ENCODE data around the gene LURAP1L.

The LURAP1L gene

DNA sequence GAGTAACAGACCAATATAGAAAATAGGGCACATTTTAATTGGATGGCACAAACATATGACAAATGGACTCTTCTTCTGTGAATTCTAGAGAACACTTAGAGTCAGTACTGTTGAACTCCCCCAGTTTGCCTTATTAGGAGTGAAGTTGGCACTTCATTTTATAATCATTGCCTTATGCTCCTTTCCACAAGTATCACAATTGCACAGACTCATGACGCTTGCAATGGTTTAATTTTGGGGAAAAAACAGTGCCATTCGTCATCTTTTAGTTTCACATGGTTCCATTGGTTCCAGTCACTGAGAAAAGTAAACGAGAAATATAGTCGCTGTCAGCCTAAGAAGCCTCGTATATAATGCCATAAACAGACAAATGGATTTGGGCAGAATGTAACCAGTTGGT, 71.2 kb downstream of the LURAP1L start:
- FAIRE-seq (no peak), DNase-seq (ENCODE audit: insufficient read length, low spot score) (no peak)
- TF ChIP-seq PAX5 (IDR thresholded peaks at IDR 0.05; ENCODE audit: insufficient read depth, low read length, severe bottlenecking): no peak
- TF ChIP-seq POLR2A (IDR thresholded peaks at IDR 0.05; ENCODE audit: low read depth, low read length): no peak
- TF ChIP-seq TAF1 (IDR thresholded peaks at IDR 0.05; ENCODE audit: low read depth, low read length): no peak
- no peak for TF ChIP-seq POLR2AphosphoS5 (IDR thresholded peaks at IDR 0.05; ENCODE audit: low read depth, low read length)
- no peak for TF ChIP-seq SPI1 (IDR thresholded peaks at IDR 0.05; ENCODE audit: low read depth, low read length)
- no peak for TF ChIP-seq POU2F2 (IDR thresholded peaks at IDR 0.05; ENCODE audit: low read depth, low read length)

GRCh38 chr9:12847561-12847960, 72.7 kb downstream of the LURAP1L start:
- no peak for TF ChIP-seq PAX5 (IDR thresholded peaks at IDR 0.05; ENCODE audit: insufficient read depth, low read length, severe bottlenecking)
- TF ChIP-seq SPI1 (IDR thresholded peaks at IDR 0.05; ENCODE audit: low read depth, low read length): no peak
- no peak for TF ChIP-seq POLR2A (IDR thresholded peaks at IDR 0.05; ENCODE audit: low read depth, low read length)
- TF ChIP-seq POLR2AphosphoS5 (IDR thresholded peaks at IDR 0.05; ENCODE audit: low read depth, low read length): no peak
- no peak for TF ChIP-seq TAF1 (IDR thresholded peaks at IDR 0.05; ENCODE audit: low read depth, low read length)
- TF ChIP-seq POU2F2 (IDR thresholded peaks at IDR 0.05; ENCODE audit: low read depth, low read length): no peak
- no peak for DNase-seq (ENCODE audit: insufficient read length, low spot score)
- no peak for FAIRE-seq

DNA sequence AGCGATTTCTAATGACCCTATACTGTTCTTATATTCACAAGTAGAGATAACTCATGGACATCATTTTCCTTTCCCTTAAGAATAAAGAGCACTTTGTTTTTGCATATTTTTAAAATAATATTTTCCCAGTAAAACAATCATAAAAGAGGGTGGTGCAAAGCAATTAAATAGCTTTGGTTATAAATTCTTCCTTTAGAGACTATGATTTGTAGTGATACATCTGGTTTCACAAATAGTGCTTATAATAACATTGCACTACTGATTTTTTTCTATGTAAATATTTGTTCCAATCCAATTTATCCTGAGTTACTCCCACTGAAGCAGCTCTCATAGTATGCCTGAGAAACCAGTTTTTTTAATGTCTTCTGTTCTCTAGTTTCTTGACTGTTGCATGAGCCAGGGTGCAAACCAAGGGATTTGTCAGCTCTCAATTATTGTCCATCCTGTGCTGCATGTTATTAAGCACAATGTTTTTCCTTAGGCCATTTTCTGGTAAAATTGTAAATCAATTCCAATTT, 74.7 kb downstream of the LURAP1L start:
- TF ChIP-seq POLR2A (IDR thresholded peaks at IDR 0.05; ENCODE audit: low read depth, low read length): no peak
- TF ChIP-seq POLR2AphosphoS5 (IDR thresholded peaks at IDR 0.05; ENCODE audit: low read depth, low read length): no peak
- TF ChIP-seq PAX5 (IDR thresholded peaks at IDR 0.05; ENCODE audit: insufficient read depth, low read length, severe bottlenecking): no peak
- no peak for TF ChIP-seq TAF1 (IDR thresholded peaks at IDR 0.05; ENCODE audit: low read depth, low read length)
- no peak for TF ChIP-seq POU2F2 (IDR thresholded peaks at IDR 0.05; ENCODE audit: low read depth, low read length)
- TF ChIP-seq SPI1 (IDR thresholded peaks at IDR 0.05; ENCODE audit: low read depth, low read length): no peak

GRCh38 chr9:12851341-12852090, 76.7 kb downstream of the LURAP1L start:
- DNase-seq (ENCODE audit: insufficient read length, low spot score): no peak
- TF ChIP-seq POU2F2 (IDR thresholded peaks at IDR 0.05; ENCODE audit: low read depth, low read length): no peak
- TF ChIP-seq PAX5 (IDR thresholded peaks at IDR 0.05; ENCODE audit: insufficient read depth, low read length, severe bottlenecking): no peak
- no peak for FAIRE-seq

More for the DNA sequence above, 74.7 kb downstream of the LURAP1L start:
- FAIRE-seq (no peak), DNase-seq (ENCODE audit: insufficient read length, low spot score) (no peak)

DNA sequence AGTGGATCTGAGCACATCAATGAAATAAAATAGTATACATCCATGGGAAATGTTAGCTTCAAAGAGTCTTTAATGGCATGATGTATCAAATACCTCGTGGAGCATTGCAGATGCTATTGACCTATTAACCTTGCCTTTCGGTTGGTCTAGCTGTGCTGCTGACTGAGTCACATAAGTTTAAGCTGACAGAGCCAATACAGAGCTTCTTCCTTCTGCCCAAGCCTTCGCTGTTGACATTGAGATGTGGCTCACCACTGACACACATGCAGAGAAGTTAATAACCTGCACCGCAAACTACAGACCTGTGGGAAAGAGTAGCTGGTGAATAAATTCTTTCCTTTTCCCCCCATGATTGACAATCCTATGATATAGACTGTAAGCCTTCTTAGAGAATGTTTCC, 78.2 kb downstream of the LURAP1L start:
- no peak for FAIRE-seq
- no peak for DNase-seq (ENCODE audit: insufficient read length, low spot score)

GRCh38 chr9:12854221-12854620, 79.4 kb downstream of the LURAP1L start:
- DNase-seq (ENCODE audit: insufficient read length, low spot score) (no peak), FAIRE-seq (no peak)
- no peak for TF ChIP-seq POLR2AphosphoS5 (IDR thresholded peaks at IDR 0.05; ENCODE audit: low read depth, low read length)
- TF ChIP-seq PAX5 (IDR thresholded peaks at IDR 0.05; ENCODE audit: insufficient read depth, low read length, severe bottlenecking): no peak
- no peak for TF ChIP-seq TAF1 (IDR thresholded peaks at IDR 0.05; ENCODE audit: low read depth, low read length)
- TF ChIP-seq SPI1 (IDR thresholded peaks at IDR 0.05; ENCODE audit: low read depth, low read length): no peak
- TF ChIP-seq POLR2A (IDR thresholded peaks at IDR 0.05; ENCODE audit: low read depth, low read length): no peak
- no peak for TF ChIP-seq POU2F2 (IDR thresholded peaks at IDR 0.05; ENCODE audit: low read depth, low read length)

More for the DNA sequence above, 78.2 kb downstream of the LURAP1L start:
- TF ChIP-seq POLR2A (IDR thresholded peaks at IDR 0.05; ENCODE audit: low read depth, low read length): no peak
- TF ChIP-seq PAX5 (IDR thresholded peaks at IDR 0.05; ENCODE audit: insufficient read depth, low read length, severe bottlenecking): no peak
- no peak for TF ChIP-seq POU2F2 (IDR thresholded peaks at IDR 0.05; ENCODE audit: low read depth, low read length)
- no peak for TF ChIP-seq SPI1 (IDR thresholded peaks at IDR 0.05; ENCODE audit: low read depth, low read length)
- TF ChIP-seq TAF1 (IDR thresholded peaks at IDR 0.05; ENCODE audit: low read depth, low read length): no peak

DNA sequence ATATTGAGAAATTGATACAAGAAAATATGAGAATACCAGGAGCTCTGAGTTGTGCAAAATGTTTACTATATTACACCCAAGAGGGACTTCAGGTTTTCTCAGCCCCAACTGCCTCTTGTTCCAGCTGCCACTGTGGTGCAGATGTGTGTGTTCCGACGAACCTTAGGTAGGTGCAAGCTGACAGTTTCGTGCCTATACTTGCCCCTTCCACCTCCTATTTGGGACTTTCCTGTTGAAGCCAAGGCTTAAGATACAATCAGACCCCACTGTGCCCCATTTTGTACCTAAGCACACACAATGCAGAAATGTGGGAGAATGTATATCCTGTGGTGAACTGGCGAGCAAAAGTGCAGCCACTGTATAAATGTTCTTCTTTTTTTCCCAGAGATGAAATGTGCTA, 80.2 kb downstream of the LURAP1L start:
- no peak for FAIRE-seq
- TF ChIP-seq POU2F2 (IDR thresholded peaks at IDR 0.05; ENCODE audit: low read depth, low read length) (no peak), POLR2A (IDR thresholded peaks at IDR 0.05; ENCODE audit: low read depth, low read length) (no peak), SPI1 (IDR thresholded peaks at IDR 0.05; ENCODE audit: low read depth, low read length) (no peak), TAF1 (IDR thresholded peaks at IDR 0.05; ENCODE audit: low read depth, low read length) (no peak), PAX5 (IDR thresholded peaks at IDR 0.05; ENCODE audit: insufficient read depth, low read length, severe bottlenecking) (no peak), POLR2AphosphoS5 (IDR thresholded peaks at IDR 0.05; ENCODE audit: low read depth, low read length) (no peak)
- DNase-seq (ENCODE audit: insufficient read length, low spot score): no peak

DNA sequence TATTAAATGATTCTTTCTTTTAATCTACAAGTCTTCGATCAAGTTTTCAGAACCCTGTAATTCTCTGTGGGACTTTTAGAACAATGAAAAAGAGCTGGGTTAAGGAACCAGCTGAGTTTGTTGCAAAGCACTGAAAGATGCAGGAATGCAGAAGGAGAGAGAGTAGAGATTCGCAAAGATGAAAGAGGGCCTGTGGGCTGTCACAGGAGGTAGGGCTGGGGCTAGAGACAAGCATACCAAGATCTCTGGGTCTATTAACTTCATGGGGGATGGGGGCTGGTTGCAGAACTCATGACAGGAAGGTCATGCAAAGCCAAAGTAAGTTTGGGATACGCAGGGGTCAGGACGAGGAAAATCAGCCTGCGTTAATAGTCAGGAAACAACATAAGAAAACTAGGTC, 81.8 kb downstream of the LURAP1L start:
- no peak for TF ChIP-seq PAX5 (IDR thresholded peaks at IDR 0.05; ENCODE audit: insufficient read depth, low read length, severe bottlenecking)
- TF ChIP-seq POLR2AphosphoS5 (IDR thresholded peaks at IDR 0.05; ENCODE audit: low read depth, low read length): no peak
- no peak for TF ChIP-seq POLR2A (IDR thresholded peaks at IDR 0.05; ENCODE audit: low read depth, low read length)
- TF ChIP-seq POU2F2 (IDR thresholded peaks at IDR 0.05; ENCODE audit: low read depth, low read length): no peak
- no peak for TF ChIP-seq SPI1 (IDR thresholded peaks at IDR 0.05; ENCODE audit: low read depth, low read length)
- no peak for TF ChIP-seq TAF1 (IDR thresholded peaks at IDR 0.05; ENCODE audit: low read depth, low read length)
- FAIRE-seq: no peak
- no peak for DNase-seq (ENCODE audit: insufficient read length, low spot score)

GRCh38 chr9:12859704-12860251, 85.0 kb downstream of the LURAP1L start:
- FAIRE-seq (no peak), DNase-seq (ENCODE audit: insufficient read length, low spot score) (no peak)
- no peak for TF ChIP-seq PAX5 (IDR thresholded peaks at IDR 0.05; ENCODE audit: insufficient read depth, low read length, severe bottlenecking)
- TF ChIP-seq POU2F2 (IDR thresholded peaks at IDR 0.05; ENCODE audit: low read depth, low read length): no peak

DNA sequence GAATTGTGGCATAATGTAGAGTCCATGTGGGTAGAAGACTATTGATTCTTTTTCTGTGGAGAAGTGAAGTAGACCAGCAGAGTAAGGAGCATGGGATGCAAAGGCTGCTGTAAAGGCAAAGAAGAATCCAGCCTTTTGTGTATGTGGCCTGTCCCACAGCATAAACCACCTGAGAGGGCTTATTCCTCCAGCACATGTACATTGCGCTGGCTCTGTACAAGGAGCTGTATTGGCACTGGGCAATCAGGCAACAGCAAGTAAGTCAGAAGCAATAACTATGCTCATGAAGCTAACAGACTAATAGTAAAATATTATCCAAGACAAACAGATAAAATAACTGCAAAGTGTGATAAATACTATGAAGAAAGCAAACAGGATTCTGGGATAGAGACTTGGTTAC, 86.2 kb downstream of the LURAP1L start:
- no peak for DNase-seq (ENCODE audit: insufficient read length, low spot score)
- TF ChIP-seq POU2F2 (IDR thresholded peaks at IDR 0.05; ENCODE audit: low read depth, low read length) (no peak), PAX5 (IDR thresholded peaks at IDR 0.05; ENCODE audit: insufficient read depth, low read length, severe bottlenecking) (no peak), TAF1 (IDR thresholded peaks at IDR 0.05; ENCODE audit: low read depth, low read length) (no peak), POLR2A (IDR thresholded peaks at IDR 0.05; ENCODE audit: low read depth, low read length) (no peak), SPI1 (IDR thresholded peaks at IDR 0.05; ENCODE audit: low read depth, low read length) (no peak), POLR2AphosphoS5 (IDR thresholded peaks at IDR 0.05; ENCODE audit: low read depth, low read length) (no peak)
- FAIRE-seq: no peak

All from GM12891 (cell line).